Esophagus muscularis mucosa (tissue), 4 donors: ENCODE data around the gene HOXD4. TPM values are rescaled to one million over a fixed set of nuclear protein-coding genes. Genes with fewer than 3 reads are reported as not detected.

ENCODE experiments used
- DNase-seq: peaks from one replicate; pipeline ENCODE4 v3.0.0-alpha.2; 2017; ENCODE audit errors: extremely low spot score
- H3K27ac ChIP-seq, 4 donors: fragments of 200-600 bp; sonication (generic); replicated peaks in 1 of 4; 1 replicate in 3 of 4; 2 replicates in 1 of 4; pipeline ENCODE4 v1.5.1; 2016 to 2019; ENCODE audit warnings: mild to moderate bottlenecking in 1 of 4
- H3K27me3 ChIP-seq, 4 donors: fragments of 200-600 bp; sonication (generic); one replicate each; pipeline versions ENCODE4 v1.5.1 to v1.6.0; 2016 to 2019
- H3K36me3 ChIP-seq, 4 donors: fragments of 200-600 bp; sonication (generic); one replicate each; pipeline ENCODE4 v1.5.1; 2016 to 2019
- H3K4me1 ChIP-seq, 4 donors: fragments of 200-600 bp; sonication (generic); one replicate each; pipeline ENCODE4 v1.5.1; 2016 to 2019
- H3K4me3 ChIP-seq, 4 donors: fragments of 200-600 bp; sonication (generic); 1 replicate in 2 of 4; 2 replicates in 2 of 4; pipeline ENCODE4 v1.5.1; 2016 to 2019; ENCODE audit warnings: mild to moderate bottlenecking in 4 of 4, moderate library complexity in 1 of 4
- H3K9me3 ChIP-seq, 4 donors: fragments of 200-600 bp; sonication (generic); 1 replicate in 3 of 4; 2 replicates in 1 of 4; pipeline ENCODE4 v1.5.1; 2016 to 2019
- EP300 ChIP-seq: sonication (generic); formaldehyde crosslinking; IDR thresholded peaks from one replicate; pipeline ENCODE4 v1.6.1; 2017; ENCODE audit warnings: antibody characterized with exemption
- POLR2A ChIP-seq: fragments of 450-650 bp; IDR thresholded peaks from one replicate; pipeline ENCODE4 v1.6.1; 2017; ENCODE audit warnings: antibody characterized with exemption, moderate library complexity, mild to moderate bottlenecking, low read depth
- POLR2AphosphoS5 ChIP-seq, 2 donors: sonication (generic); formaldehyde crosslinking; IDR thresholded peaks; one replicate each; pipeline ENCODE4 v1.6.1; 2017; ENCODE audit warnings: antibody characterized with exemption in 2 of 2
- WGBS: methylation state at CpG from one replicate; pipeline ENCODE4 v1.1.5; 2018; 5-methylcytosine and 5-hydroxymethylcytosine counted together
- intact Hi-C: fragments of 100-400 bp; cut with DNase I; formaldehyde crosslinking; loops from one replicate; pipeline ENCODE4 v1.15.1; 2023
- total RNA-seq, 4 donors: library from RNA; depleted of rRNA; stranded (reverse); fragments of >200 nt; gene quantifications; one replicate each; pipeline versions ENCODE4 v1.1.0 to v1.2.1, GENCODE V29; 2016
- TF ChIP-seq, protein P1 (sequence below), 3 experiments: fragments of 200-600 bp in 2 of 3; fragments of 450-650 bp in 1 of 3; sonication (generic) in 2 of 3; IDR thresholded peaks; one replicate each; pipeline ENCODE4 v1.5.1; 2017 to 2019; ENCODE audit warnings: antibody characterized with exemption in 3 of 3, mild to moderate bottlenecking in 2 of 3, moderate library complexity in 1 of 3

The HOXD4 gene
- total RNA-seq, 4 donors from 2014 or later, result 0.66 to 2.9 (median 1.9) TPM

GRCh38 chr2:176159663-176160250 is 8.4 kb downstream of the HOXD4 start:
- no peak overlapping the region for H3K27ac ChIP-seq
- no peaks in the 10 kb centered on the region for H3K36me3 ChIP-seq
- H3K4me3 ChIP-seq, result peak overlapping the region; percentile 27 to 37 (median 28)
- no peak for DNase-seq
- peaks cover 17 to 63% (median 50%) of the 10 kb centered on the region in 4 donors for H3K4me1 ChIP-seq
- H3K27me3 ChIP-seq, result peaks cover 7 to 100% (median 83%) of the 10 kb centered on the region in 4 donors
- intact Hi-C loops, result no loop called here
- no peak for TF ChIP-seq POLR2A
- no peak for TF ChIP-seq EP300
- TF ChIP-seq, protein P1, sequence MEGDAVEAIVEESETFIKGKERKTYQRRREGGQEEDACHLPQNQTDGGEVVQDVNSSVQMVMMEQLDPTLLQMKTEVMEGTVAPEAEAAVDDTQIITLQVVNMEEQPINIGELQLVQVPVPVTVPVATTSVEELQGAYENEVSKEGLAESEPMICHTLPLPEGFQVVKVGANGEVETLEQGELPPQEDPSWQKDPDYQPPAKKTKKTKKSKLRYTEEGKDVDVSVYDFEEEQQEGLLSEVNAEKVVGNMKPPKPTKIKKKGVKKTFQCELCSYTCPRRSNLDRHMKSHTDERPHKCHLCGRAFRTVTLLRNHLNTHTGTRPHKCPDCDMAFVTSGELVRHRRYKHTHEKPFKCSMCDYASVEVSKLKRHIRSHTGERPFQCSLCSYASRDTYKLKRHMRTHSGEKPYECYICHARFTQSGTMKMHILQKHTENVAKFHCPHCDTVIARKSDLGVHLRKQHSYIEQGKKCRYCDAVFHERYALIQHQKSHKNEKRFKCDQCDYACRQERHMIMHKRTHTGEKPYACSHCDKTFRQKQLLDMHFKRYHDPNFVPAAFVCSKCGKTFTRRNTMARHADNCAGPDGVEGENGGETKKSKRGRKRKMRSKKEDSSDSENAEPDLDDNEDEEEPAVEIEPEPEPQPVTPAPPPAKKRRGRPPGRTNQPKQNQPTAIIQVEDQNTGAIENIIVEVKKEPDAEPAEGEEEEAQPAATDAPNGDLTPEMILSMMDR (IDR thresholded peaks at IDR 0.05), result no peak
- TF ChIP-seq POLR2AphosphoS5 (IDR thresholded peaks at IDR 0.05), result no peak
- peaks cover 0 to 5% (median 0%) of the 10 kb centered on the region in 4 donors for H3K9me3 ChIP-seq
- 24% methylated on average over 28 of the region's 44 CpGs for WGBS

DNA sequence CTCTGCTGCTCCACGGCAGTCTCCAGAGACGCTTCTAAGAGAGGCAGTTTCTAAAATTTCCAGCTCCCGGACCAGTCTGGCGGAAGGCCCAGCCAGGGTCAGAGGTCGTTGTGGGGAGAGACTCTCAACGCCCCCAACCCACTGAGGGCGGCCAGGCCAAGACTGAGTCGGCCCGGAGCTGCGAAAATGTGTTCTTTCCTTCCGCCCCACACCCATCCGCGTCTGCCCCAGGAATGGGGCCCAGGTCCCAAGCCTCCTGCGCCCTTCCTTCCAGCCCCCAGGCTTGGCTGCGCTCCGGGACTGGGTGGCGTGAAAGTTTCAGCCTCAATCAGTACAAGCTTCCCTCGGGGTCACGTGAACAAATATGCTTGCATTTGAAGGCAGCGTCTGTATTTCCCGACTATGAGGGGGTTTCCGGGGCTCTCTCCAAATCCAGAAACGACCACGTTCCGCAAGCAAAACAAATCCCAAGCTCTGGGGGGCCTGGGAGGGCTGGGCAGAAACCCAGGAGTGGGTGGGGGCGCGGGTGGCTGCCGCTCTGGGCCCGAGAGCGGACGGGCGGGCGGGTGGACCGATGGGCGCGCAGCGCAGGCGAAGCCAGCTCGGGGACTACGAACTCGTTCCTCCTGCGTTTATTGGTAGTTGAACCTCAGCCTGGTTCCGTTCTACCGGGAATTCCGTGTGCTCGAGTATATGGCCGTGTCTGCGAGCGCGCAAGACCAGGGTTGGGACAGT is 9.1 kb downstream of the HOXD4 start:
- TF ChIP-seq, protein P1 (IDR thresholded peaks at IDR 0.05), result no peak
- TF ChIP-seq EP300, result no peak
- TF ChIP-seq POLR2AphosphoS5 (IDR thresholded peaks at IDR 0.05), result no peak
- no peak for TF ChIP-seq POLR2A
- no peak for DNase-seq
- intact Hi-C loops, result no loop called here
- H3K9me3 ChIP-seq, result peaks cover 0 to 5% (median 0%) of the 10 kb centered on the region in 4 donors
- peak overlapping the region; percentile 27 to 37 (median 28) for H3K4me3 ChIP-seq
- no peak overlapping the region for H3K27ac ChIP-seq
- WGBS, result 28% methylated on average over 29 of the region's 50 CpGs
- no peaks in the 10 kb centered on the region for H3K36me3 ChIP-seq
- H3K27me3 ChIP-seq, result peaks cover 7 to 100% (median 86%) of the 10 kb centered on the region in 4 donors
- peaks cover 17 to 70% (median 56%) of the 10 kb centered on the region in 4 donors for H3K4me1 ChIP-seq

DNA sequence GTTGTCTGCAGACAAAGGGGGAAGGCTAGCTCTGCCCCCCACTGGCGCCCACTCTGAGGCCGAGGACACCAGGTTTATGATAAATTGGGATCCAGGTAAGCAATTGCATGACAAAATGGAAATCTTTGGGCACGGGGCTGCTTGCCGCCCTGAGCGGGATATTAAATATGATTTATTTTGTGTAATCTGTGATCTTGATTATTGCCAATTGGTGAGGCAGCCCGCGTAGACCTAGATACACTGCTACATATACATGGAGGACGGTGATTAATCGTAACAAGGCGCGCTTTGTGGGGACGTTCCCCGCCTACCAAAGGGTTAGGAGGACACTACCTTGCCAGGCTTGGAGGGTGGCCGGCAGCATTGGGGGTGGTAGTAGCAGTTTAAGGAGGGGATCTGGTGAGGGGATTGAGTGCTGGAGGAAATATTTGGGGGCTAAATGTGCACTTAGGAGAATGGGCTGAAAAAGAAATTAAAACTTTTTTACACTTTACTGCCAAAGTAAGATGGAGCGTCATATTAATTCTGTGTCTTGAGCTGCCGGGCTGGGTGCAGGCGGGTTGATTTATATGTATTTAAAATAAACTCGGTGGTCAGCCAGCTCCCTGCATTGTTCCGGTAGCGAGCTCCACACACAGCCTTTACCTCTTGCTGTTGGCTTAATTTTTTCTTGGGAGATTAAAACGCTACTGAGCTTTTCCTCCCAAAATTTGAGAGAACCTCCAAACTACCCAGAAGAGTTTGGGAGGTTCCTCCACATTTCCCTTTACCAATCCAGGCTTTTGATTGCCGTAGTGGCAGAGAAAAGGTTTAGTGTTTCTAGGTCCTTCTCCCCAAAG is 9.9 kb downstream of the HOXD4 start:
- TF ChIP-seq, protein P1 (IDR thresholded peaks at IDR 0.05), result no peak
- TF ChIP-seq POLR2A (no peak), POLR2AphosphoS5 (IDR thresholded peaks at IDR 0.05) (no peak)
- Histone ChIP-seq H3K9me3 (peaks cover 0 to 5% (median 0%) of the 10 kb centered on the region in 4 donors), H3K36me3 (no peaks in the 10 kb centered on the region), H3K4me1 (peaks cover 17 to 72% (median 58%) of the 10 kb centered on the region in 4 donors), H3K4me3 (peak overlapping the region in 1 of 4 donors; percentile 30), H3K27ac (no peak overlapping the region), H3K27me3 (peaks cover 7 to 100% (median 86%) of the 10 kb centered on the region in 4 donors)
- intact Hi-C loops, result no loop called here
- DNase-seq, result no peak
- 20% methylated on average over 22 of the region's 22 CpGs for WGBS

DNA sequence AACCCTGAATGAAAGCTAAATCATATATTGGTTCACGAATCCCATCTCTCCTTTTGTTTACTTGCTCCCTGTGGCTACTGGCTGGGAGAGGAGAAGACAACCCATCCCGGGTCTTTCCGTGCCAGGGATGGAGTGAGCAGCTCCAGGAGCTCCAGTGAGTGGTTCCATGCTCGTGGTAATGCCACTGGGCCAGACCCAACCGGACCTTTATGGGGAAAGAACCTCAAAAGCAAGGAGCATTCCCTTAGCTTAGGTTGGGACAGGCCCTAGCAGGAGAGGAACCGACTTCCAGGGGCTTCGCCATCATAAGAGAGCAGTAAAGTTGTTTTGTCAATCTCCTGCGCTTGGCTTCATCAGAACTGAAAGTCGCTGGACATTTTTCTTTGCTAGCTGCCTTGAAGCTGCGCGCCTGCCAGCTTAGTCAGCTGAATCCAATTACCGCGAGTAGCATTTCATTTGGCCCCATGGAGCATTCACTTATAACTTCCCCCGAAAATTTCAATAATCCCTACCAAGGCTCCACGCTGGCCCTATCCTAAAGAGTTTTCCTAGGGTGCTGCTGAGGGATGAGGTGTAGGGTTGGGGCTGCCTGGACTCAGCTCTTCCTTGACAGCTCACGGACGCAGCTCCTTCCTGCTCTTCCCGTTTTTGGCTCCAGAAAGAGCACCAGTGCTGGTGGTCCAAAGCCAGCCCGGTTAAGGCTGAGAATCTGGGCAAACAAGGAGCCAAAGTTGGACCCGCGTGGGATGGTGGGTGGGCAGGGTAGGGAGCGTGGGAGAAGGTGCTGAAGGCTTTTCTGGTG is 10.7 kb downstream of the HOXD4 start:
- Histone ChIP-seq H3K27ac (no peak overlapping the region), H3K9me3 (peaks cover 0 to 5% (median 0%) of the 10 kb centered on the region in 4 donors), H3K36me3 (no peaks in the 10 kb centered on the region), H3K27me3 (peaks cover 6 to 100% (median 81%) of the 10 kb centered on the region in 4 donors), H3K4me3 (no peak overlapping the region), H3K4me1 (peaks cover 14 to 64% (median 54%) of the 10 kb centered on the region in 4 donors)
- TF ChIP-seq, protein P1 (IDR thresholded peaks at IDR 0.05), result no peak
- no peak for TF ChIP-seq POLR2A
- TF ChIP-seq EP300, result no peak
- DNase-seq, result no peak
- intact Hi-C loops, result no loop called here
- 14% methylated on average over 22 of the region's 22 CpGs for WGBS
